HG03575 (cell line): Measurements from ENCODE around the gene HS3ST1.
A peak's percentile ranks its signal among the peaks of the same experiment; 100 is the strongest.

ENCODE experiments used
- ATAC-seq: cut with Tn5 transposase; IDR thresholded peaks from one replicate; pipeline ENCODE4 v1.9.1; 2021; ENCODE audit not compliant: unreplicated experiment, insufficient number of reproducible peaks, low FRiP score; ENCODE audit errors: extremely low read depth

HS3ST1 gene

GRCh38 chr4:11428231-11428898 is at the start of gene HS3ST1:
Gene HS3ST1 (minus strand): TSS chr4:11428894. CDS start chr4:11400005, 28,889 bp downstream.
- no peak for ATAC-seq

GRCh38 chr4:11475871-11476270 is 47.2 kb upstream of the HS3ST1 start:
- ATAC-seq = no peak

GRCh38 chr4:11474146-11474545 is 45.5 kb upstream of the HS3ST1 start:
- no peak for ATAC-seq

- no peak for ATAC-seq
Measured at GRCh38 chr4:11472535-11472934, 43.8 kb upstream of the HS3ST1 start.

GRCh38 chr4:11471618-11472017 is 42.9 kb upstream of the HS3ST1 start:
- ATAC-seq = peak; percentile 41

GRCh38 chr4:11471046-11471441 is 42.4 kb upstream of the HS3ST1 start:
- no peak for ATAC-seq

- peak; percentile 33 for ATAC-seq
Measured at GRCh38 chr4:11470438-11471045, 41.8 kb upstream of the HS3ST1 start.

GRCh38 chr4:11469650-11470437 is 41.1 kb upstream of the HS3ST1 start:
- peak; percentile 59 for ATAC-seq

GRCh38 chr4:11468901-11469300 is 40.2 kb upstream of the HS3ST1 start:
- no peak for ATAC-seq

GRCh38 chr4:11467931-11468330 is 39.2 kb upstream of the HS3ST1 start:
- ATAC-seq = no peak

- ATAC-seq = no peak
Measured at GRCh38 chr4:11463707-11464106, 35.0 kb upstream of the HS3ST1 start.

GRCh38 chr4:11456401-11456800 is 27.7 kb upstream of the HS3ST1 start:
- no peak for ATAC-seq

- ATAC-seq = no peak
Measured at GRCh38 chr4:11455201-11455835, 26.6 kb upstream of the HS3ST1 start.

GRCh38 chr4:11451716-11452115 is 23.0 kb upstream of the HS3ST1 start:
- ATAC-seq = no peak

GRCh38 chr4:11446155-11446811 is 17.6 kb upstream of the HS3ST1 start:
- no peak for ATAC-seq

- no peak for ATAC-seq
Measured at GRCh38 chr4:11441194-11441556, 12.5 kb upstream of the HS3ST1 start.

- ATAC-seq = no peak
Measured at GRCh38 chr4:11440481-11441193, 11.9 kb upstream of the HS3ST1 start.

- ATAC-seq = no peak
Measured at GRCh38 chr4:11439836-11440235, 11.1 kb upstream of the HS3ST1 start.

- no peak for ATAC-seq
Measured at GRCh38 chr4:11438647-11439046, 10.0 kb upstream of the HS3ST1 start.
